ENCODE data around the gene FBXO36. TPM values are rescaled to one million over a fixed set of nuclear protein-coding genes. Genes with fewer than 3 reads are reported as not detected.
A peak's percentile ranks its signal among the peaks of the same experiment; 100 is the strongest.

FBXO36 gene
- polyA plus RNA-seq, 2 of the 4 experiments (the other 2 are of a cell fraction): 2.0 to 5.5 TPM

DNA sequence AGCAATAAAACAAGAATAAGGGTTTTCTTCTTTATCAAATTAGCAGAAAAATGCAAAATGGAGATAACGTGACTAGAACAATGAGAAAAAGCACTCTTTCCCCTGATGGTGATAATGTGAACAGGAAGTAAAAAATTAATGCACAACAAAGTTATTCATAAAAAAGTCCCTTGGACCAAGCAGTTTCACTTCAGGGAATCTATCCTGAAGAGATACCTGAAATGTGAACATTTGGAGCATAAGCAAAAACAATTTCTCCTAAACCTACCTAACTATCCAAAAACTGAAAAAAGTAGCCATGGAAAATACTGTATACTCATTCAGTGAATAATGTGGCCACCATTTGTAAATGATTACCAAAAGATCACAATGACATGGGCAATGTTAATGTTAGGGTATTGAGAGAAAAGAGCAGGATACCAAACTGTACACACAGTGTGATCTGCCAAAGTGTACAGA is 49.2 kb upstream of the FBXO36 start:
- POLR2A ChIA-PET: no interaction called here
- 84% methylated on average over 1 of the region's 1 CpG for WGBS (ENCODE audit: missing lambda C conversion rate)
- Histone ChIP-seq H3K4me1 (peaks cover 19% of the 10 kb centered on the region), H3K4me2 (peak overlapping the region; percentile 31; the same call in 2 of the 3 replicates), H3K27ac (no peak overlapping the region), H3K9me3 (no peaks in the 10 kb centered on the region), H3K4me3 (no peak overlapping the region)
- ATAC-seq: peak in 1 of 2 experiments; percentile 48; a peak in 1 of 6 replicates
- FAIRE-seq: no peak
- DNase-seq (ENCODE audit: low read depth in 1 of 2, low spot score in 1 of 2): no peak
- TF ChIP-seq EHMT2 (IDR thresholded peaks at IDR 0.05; ENCODE audit: low read depth): no peak
- TF ChIP-seq CEBPB (IDR thresholded peaks at IDR 0.05): no peak
- TF ChIP-seq, protein P1, sequence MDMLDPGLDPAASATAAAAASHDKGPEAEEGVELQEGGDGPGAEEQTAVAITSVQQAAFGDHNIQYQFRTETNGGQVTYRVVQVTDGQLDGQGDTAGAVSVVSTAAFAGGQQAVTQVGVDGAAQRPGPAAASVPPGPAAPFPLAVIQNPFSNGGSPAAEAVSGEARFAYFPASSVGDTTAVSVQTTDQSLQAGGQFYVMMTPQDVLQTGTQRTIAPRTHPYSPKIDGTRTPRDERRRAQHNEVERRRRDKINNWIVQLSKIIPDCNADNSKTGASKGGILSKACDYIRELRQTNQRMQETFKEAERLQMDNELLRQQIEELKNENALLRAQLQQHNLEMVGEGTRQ (IDR thresholded peaks at IDR 0.05): no peak
- TF ChIP-seq MAZ (IDR thresholded peaks at IDR 0.05; ENCODE audit: borderline replicate concordance, low read depth, low read length): no peak
- CTCF ChIA-PET: no interaction called here

DNA sequence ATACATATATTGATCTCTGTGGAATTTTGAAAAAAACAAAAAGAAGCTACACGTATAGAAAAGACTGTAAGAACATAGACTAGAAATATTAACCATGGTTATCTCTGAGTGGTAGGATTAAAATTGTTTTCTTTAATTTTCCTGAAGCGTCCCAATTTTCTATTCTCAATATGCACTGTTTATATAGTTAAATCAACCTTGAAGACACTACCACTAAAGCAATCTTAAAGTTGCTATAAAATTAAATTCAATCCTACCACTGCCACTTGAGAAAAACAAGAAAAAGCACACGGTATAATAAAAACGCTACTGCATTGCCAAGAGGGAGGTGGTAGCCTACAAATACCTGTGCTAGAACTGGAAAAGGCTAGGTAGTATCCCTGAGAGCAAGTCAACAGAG is 47.7 kb upstream of the FBXO36 start:
- 89% methylated on average over 4 of the region's 4 CpGs for WGBS (ENCODE audit: missing lambda C conversion rate)
- Histone ChIP-seq H3K4me1 (peaks cover 19% of the 10 kb centered on the region), H3K4me2 (no peak overlapping the region), H3K27ac (no peak overlapping the region), H3K9me3 (no peaks in the 10 kb centered on the region), H3K4me3 (no peak overlapping the region)
- ATAC-seq: no peak
- ChIA-PET POLR2A (no interaction called here), CTCF (interaction anchor here (0.6 kb wide), 1 partner anchor 73 kb away, joined by 3 read pairs; no protein-coding TSS in a partner anchor)
- DNase-seq (ENCODE audit: low read depth in 1 of 2, low spot score in 1 of 2): no peak
- TF ChIP-seq EP300 (IDR thresholded peaks at IDR 0.05) (no peak), MAFK (IDR thresholded peaks at IDR 0.05; ENCODE audit: partially characterized antibody) (no peak), HOXB13 (CRISPR knock-in tag; IDR thresholded peaks at IDR 0.05; ENCODE audit: low read depth) (no peak), EHMT2 (IDR thresholded peaks at IDR 0.05; ENCODE audit: low read depth) (no peak), SREBF2 (IDR thresholded peaks at IDR 0.05) (no peak), ZSCAN20 (CRISPR knock-in tag; IDR thresholded peaks at IDR 0.05) (no peak), RARB (CRISPR knock-in tag; IDR thresholded peaks at IDR 0.05) (no peak), HOXA7 (CRISPR knock-in tag; IDR thresholded peaks at IDR 0.05) (no peak), POLR2AphosphoS2 (conservative IDR thresholded peaks at IDR 0.05; ENCODE audit: low read length) (no peak), MYC (IDR thresholded peaks at IDR 0.05; ENCODE audit: borderline replicate concordance, low read length) (no peak)
- TF ChIP-seq, protein P1 (IDR thresholded peaks at IDR 0.05): no peak
- TF ChIP-seq, protein P2, sequence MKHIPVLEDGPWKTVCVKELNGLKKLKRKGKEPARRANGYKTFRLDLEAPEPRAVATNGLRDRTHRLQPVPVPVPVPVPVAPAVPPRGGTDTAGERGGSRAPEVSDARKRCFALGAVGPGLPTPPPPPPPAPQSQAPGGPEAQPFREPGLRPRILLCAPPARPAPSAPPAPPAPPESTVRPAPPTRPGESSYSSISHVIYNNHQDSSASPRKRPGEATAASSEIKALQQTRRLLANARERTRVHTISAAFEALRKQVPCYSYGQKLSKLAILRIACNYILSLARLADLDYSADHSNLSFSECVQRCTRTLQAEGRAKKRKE (CRISPR knock-in tag; IDR thresholded peaks at IDR 0.05; ENCODE audit: low read depth): no peak
- TF ChIP-seq, protein P3, sequence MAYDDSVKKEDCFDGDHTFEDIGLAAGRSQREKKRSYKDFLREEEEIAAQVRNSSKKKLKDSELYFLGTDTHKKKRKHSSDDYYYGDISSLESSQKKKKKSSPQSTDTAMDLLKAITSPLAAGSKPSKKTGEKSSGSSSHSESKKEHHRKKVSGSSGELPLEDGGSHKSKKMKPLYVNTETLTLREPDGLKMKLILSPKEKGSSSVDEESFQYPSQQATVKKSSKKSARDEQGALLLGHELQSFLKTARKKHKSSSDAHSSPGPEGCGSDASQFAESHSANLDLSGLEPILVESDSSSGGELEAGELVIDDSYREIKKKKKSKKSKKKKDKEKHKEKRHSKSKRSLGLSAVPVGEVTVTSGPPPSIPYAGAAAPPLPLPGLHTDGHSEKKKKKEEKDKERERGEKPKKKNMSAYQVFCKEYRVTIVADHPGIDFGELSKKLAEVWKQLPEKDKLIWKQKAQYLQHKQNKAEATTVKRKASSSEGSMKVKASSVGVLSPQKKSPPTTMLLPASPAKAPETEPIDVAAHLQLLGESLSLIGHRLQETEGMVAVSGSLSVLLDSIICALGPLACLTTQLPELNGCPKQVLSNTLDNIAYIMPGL (CRISPR knock-in tag; IDR thresholded peaks at IDR 0.05; ENCODE audit: borderline replicate concordance): no peak
- no peak for FAIRE-seq

DNA sequence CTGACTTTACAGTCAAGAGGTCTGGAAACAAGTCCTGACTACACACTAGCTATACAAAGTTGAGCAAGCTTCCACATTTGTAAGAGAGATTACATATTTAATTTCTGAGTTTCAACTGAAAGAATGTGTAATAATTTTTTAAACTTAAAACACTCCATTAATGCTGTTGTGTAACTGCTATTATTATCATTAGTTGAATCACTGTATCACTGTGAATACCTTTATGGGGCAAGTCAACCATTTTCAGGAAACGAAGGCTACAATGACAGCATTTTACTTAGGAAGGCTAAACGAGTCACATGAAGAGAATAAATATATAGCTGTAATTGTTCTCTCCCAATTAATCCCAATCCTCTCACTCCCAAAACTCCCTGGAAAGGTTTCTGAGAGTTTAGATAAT is 46.8 kb upstream of the FBXO36 start:
- WGBS (ENCODE audit: missing lambda C conversion rate): 85% methylated on average over 2 of the region's 2 CpGs
- no peak for TF ChIP-seq CEBPB (IDR thresholded peaks at IDR 0.05)
- TF ChIP-seq ZC3H11A (IDR thresholded peaks at IDR 0.05): no peak
- TF ChIP-seq, protein P4, sequence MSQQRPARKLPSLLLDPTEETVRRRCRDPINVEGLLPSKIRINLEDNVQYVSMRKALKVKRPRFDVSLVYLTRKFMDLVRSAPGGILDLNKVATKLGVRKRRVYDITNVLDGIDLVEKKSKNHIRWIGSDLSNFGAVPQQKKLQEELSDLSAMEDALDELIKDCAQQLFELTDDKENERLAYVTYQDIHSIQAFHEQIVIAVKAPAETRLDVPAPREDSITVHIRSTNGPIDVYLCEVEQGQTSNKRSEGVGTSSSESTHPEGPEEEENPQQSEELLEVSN (IDR thresholded peaks at IDR 0.05; ENCODE audit: borderline replicate concordance, low read depth): no peak
- TF ChIP-seq ZSCAN20 (CRISPR knock-in tag; IDR thresholded peaks at IDR 0.05): no peak
- no peak for TF ChIP-seq CBX2 (IDR thresholded peaks at IDR 0.05; ENCODE audit: borderline replicate concordance, low read depth)
- no peak for TF ChIP-seq HDAC2 (IDR thresholded peaks at IDR 0.05)
- no peak for TF ChIP-seq MAFK (IDR thresholded peaks at IDR 0.05; ENCODE audit: partially characterized antibody)
- TF ChIP-seq NFE2L2 (conservative IDR thresholded peaks at IDR 0.05; ENCODE audit: low read length): no peak
- TF ChIP-seq FOXS1 (CRISPR knock-in tag; IDR thresholded peaks at IDR 0.05): no peak
- no peak for TF ChIP-seq BHLHE40 (IDR thresholded peaks at IDR 0.05; ENCODE audit: low read depth, low read length)
- TF ChIP-seq, protein P5, sequence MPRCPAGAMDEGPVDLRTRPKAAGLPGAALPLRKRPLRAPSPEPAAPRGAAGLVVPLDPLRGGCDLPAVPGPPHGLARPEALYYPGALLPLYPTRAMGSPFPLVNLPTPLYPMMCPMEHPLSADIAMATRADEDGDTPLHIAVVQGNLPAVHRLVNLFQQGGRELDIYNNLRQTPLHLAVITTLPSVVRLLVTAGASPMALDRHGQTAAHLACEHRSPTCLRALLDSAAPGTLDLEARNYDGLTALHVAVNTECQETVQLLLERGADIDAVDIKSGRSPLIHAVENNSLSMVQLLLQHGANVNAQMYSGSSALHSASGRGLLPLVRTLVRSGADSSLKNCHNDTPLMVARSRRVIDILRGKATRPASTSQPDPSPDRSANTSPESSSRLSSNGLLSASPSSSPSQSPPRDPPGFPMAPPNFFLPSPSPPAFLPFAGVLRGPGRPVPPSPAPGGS (IDR thresholded peaks at IDR 0.05): no peak
- no peak for TF ChIP-seq EHF (CRISPR knock-in tag; IDR thresholded peaks at IDR 0.05)
- no peak for TF ChIP-seq FOSB (CRISPR knock-in tag; IDR thresholded peaks at IDR 0.05)
- TF ChIP-seq, protein P6, sequence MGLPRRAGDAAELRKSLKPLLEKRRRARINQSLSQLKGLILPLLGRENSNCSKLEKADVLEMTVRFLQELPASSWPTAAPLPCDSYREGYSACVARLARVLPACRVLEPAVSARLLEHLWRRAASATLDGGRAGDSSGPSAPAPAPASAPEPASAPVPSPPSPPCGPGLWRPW (IDR thresholded peaks at IDR 0.05): no peak
- TF ChIP-seq TP53 (CRISPR knock-in tag; IDR thresholded peaks at IDR 0.05): no peak
- TF ChIP-seq ZFP36 (IDR thresholded peaks at IDR 0.05; ENCODE audit: borderline replicate concordance, partially characterized antibody): no peak
- TF ChIP-seq CHD2 (IDR thresholded peaks at IDR 0.05; ENCODE audit: low read length, partially characterized antibody): no peak

More for the DNA sequence above, 46.8 kb upstream of the FBXO36 start:
- no peak overlapping the region for H3K4me3 ChIP-seq
- ChIA-PET CTCF (interaction anchor here (1.0 kb wide), 1 partner anchor 19 kb away, joined by 4 read pairs; no protein-coding TSS in a partner anchor), POLR2A (interaction anchor here (0.5 kb wide), 1 partner anchor 122 kb away, joined by 3 read pairs; no protein-coding TSS in a partner anchor)
- FAIRE-seq (no peak), ATAC-seq (no peak), DNase-seq (ENCODE audit: low read depth in 1 of 2, low spot score in 1 of 2) (no peak)
- H3K4me1 ChIP-seq: peaks cover 19% of the 10 kb centered on the region
- H3K27ac ChIP-seq: no peak overlapping the region
- no peaks in the 10 kb centered on the region for H3K9me3 ChIP-seq
- H3K4me2 ChIP-seq: no peak overlapping the region

All from A549 (cell line).